HepG2 (cell line): ENCODE measurements around the gene ARHGAP26. TPM values are rescaled to one million over a fixed set of nuclear protein-coding genes. Genes with fewer than 3 reads are reported as not detected.

Experiments
- ARID4A ChIP-seq: sonication (generic); formaldehyde crosslinking; IDR thresholded peaks from 2 replicates; pipeline ENCODE4 v1.5.0; 2020; ENCODE audit warnings: mild to moderate bottlenecking, missing genetic modification reagents, borderline replicate concordance
- ERF ChIP-seq: IDR thresholded peaks from 2 replicates; pipeline ENCODE4 v1.6.1; 2018; ENCODE audit warnings: missing biosample characterization, missing genetic modification reagents
- HNF4A ChIP-seq: sonication (generic); formaldehyde crosslinking; IDR thresholded peaks from 2 replicates; pipeline ENCODE4 v1.4.0; 2020; ENCODE audit warnings: missing genetic modification reagents
- LBX2 ChIP-seq: sonication (generic); formaldehyde crosslinking; IDR thresholded peaks from 2 replicates; pipeline ENCODE4 v1.5.0; 2020; ENCODE audit warnings: missing genetic modification reagents, mild to moderate bottlenecking, borderline replicate concordance
- MLX ChIP-seq: IDR thresholded peaks from 2 replicates; pipeline ENCODE4 v1.6.1; 2016
- MYNN ChIP-seq: sonication (generic); formaldehyde crosslinking; IDR thresholded peaks from 2 replicates; pipeline ENCODE4 v1.4.0; 2020; ENCODE audit warnings: mild to moderate bottlenecking, low read depth, missing genetic modification reagents
- NR1H2 ChIP-seq: sonication (generic); formaldehyde crosslinking; IDR thresholded peaks from 2 replicates; pipeline ENCODE4 v1.8.1; 2022; ENCODE audit warnings: low read depth, missing genetic modification reagents, borderline replicate concordance
- POLR2AphosphoS5 ChIP-seq: IDR thresholded peaks from 2 replicates; pipeline ENCODE4 v1.6.1; 2012; ENCODE audit warnings: low read depth, low read length
- RAD21 ChIP-seq: fragments of 450-650 bp; formaldehyde crosslinking; IDR thresholded peaks from 2 replicates; pipeline ENCODE4 v1.5.0; 2020; ENCODE audit warnings: mild to moderate bottlenecking
- RFX5 ChIP-seq: IDR thresholded peaks from 2 replicates; pipeline ENCODE4 v1.6.1; 2011; ENCODE audit warnings: low read depth, low read length, improper control_type of control experiment
- SETDB1 ChIP-seq: sonication (generic); formaldehyde crosslinking; IDR thresholded peaks from 2 replicates; pipeline ENCODE4 v1.5.1; 2020; ENCODE audit warnings: missing genetic modification reagents, mild to moderate bottlenecking, borderline replicate concordance
- SRSF1 ChIP-seq: fragments of 200-400 bp; formaldehyde crosslinking; optimal IDR thresholded peaks from 2 replicates; pipeline ENCODE3; 2017; ENCODE audit warnings: mild to moderate bottlenecking, low read depth, low read length, moderate library complexity
- WIZ ChIP-seq: sonication (generic); formaldehyde crosslinking; IDR thresholded peaks from 2 replicates; pipeline ENCODE4 v1.5.1; 2020; ENCODE audit warnings: mild to moderate bottlenecking, missing genetic modification reagents
- ZHX1 ChIP-seq: sonication (generic); formaldehyde crosslinking; IDR thresholded peaks from 2 replicates; pipeline ENCODE4 v1.8.1; 2022; ENCODE audit warnings: low read depth, mild to moderate bottlenecking, missing genetic modification reagents
- ZNF138 ChIP-seq: sonication (generic); formaldehyde crosslinking; IDR thresholded peaks from 2 replicates; pipeline ENCODE4 v1.5.0; 2020; ENCODE audit warnings: mild to moderate bottlenecking, low read depth, missing genetic modification reagents
- ZNF432 ChIP-seq: sonication (generic); formaldehyde crosslinking; IDR thresholded peaks from 2 replicates; pipeline ENCODE4 v1.5.0; 2020; ENCODE audit warnings: missing genetic modification reagents, mild to moderate bottlenecking, borderline replicate concordance
- ZNF703 ChIP-seq: sonication (generic); formaldehyde crosslinking; IDR thresholded peaks from 2 replicates; pipeline ENCODE4 v1.5.1; 2020; ENCODE audit warnings: missing genetic modification reagents, mild to moderate bottlenecking, moderate library complexity, borderline replicate concordance
- ZNF780A ChIP-seq: sonication (generic); formaldehyde crosslinking; IDR thresholded peaks from 2 replicates; pipeline ENCODE4 v1.8.0; 2022; ENCODE audit warnings: mild to moderate bottlenecking, missing genetic modification reagents, moderate library complexity
- polyA plus RNA-seq, 8 experiments: library from polyadenylated mRNA; depleted of rRNA in 3 of 8; stranded (reverse) in 7 of 8; unstranded in 1 of 8; fragments of >200 nt; fragmentation: Illumina TruSeq in 4 of 8; extraction: Trizol in 4 of 8; gene quantifications; 2 replicates each; pipeline versions ENCODE4 v1.2.1 to v1.2.3, GENCODE V29; 2011 to 2016; ENCODE audit warnings: low read depth in 4 of 8, missing spikeins in 1 of 8, mixed read lengths in 1 of 8; ENCODE audit not compliant: insufficient read depth in 1 of 8
- total RNA-seq, 5 experiments: library from RNA; depleted of rRNA; stranded (reverse); fragments of >200 nt; fragmentation: Illumina TruSeq; extraction: Trizol; gene quantifications; 2 replicates each; pipeline ENCODE4 v1.2.3, GENCODE V29; 2016; ENCODE audit warnings: low read depth in 1 of 5

Gene ARHGAP26
- total and polyA plus RNA-seq, 2 of the 13 experiments (the other 11 are each of a cell fraction or from before 2014, with no cell fraction given): 9.6 to 18.2 TPM

- TF ChIP-seq RFX5: no peak
- no peak for TF ChIP-seq MYNN (CRISPR knock-in tag)
- no peak for TF ChIP-seq NR1H2
- no peak for TF ChIP-seq ZNF432 (CRISPR knock-in tag)
- TF ChIP-seq ZNF780A (CRISPR knock-in tag): no peak
- no peak for TF ChIP-seq SETDB1 (CRISPR knock-in tag)
- TF ChIP-seq ERF: 0 out of 2 replicates have a peak, but pooled peaks have one; percentile 22
- no peak for TF ChIP-seq LBX2 (CRISPR knock-in tag)
- no peak for TF ChIP-seq SRSF1
- TF ChIP-seq WIZ (CRISPR knock-in tag): no peak
- TF ChIP-seq RAD21: no peak
- no peak for TF ChIP-seq POLR2AphosphoS5
- TF ChIP-seq ARID4A (CRISPR knock-in tag): no peak
- TF ChIP-seq HNF4A (CRISPR knock-in tag): 0 out of 2 replicates have a peak, but pooled peaks have one; percentile 15
- TF ChIP-seq MLX (CRISPR knock-in tag): no peak
- TF ChIP-seq ZHX1 (CRISPR knock-in tag): no peak
- TF ChIP-seq ZNF138 (CRISPR knock-in tag): no peak
- TF ChIP-seq ZNF703: no peak
Measured at GRCh38 chr5:142796492-142797109, 26.4 kb downstream of the ARHGAP26 start (continued).
